GM12801 (cell line): ENCODE results near the gene MBD6.

Experiments
- TF ChIP-seq, protein P1 (sequence below): IDR thresholded peaks from one replicate; pipeline ENCODE4 v1.5.1; 2011; ENCODE audit warnings: control low read depth; ENCODE audit not compliant: insufficient read length; ENCODE audit errors: extremely low read depth

Gene MBD6

DNA sequence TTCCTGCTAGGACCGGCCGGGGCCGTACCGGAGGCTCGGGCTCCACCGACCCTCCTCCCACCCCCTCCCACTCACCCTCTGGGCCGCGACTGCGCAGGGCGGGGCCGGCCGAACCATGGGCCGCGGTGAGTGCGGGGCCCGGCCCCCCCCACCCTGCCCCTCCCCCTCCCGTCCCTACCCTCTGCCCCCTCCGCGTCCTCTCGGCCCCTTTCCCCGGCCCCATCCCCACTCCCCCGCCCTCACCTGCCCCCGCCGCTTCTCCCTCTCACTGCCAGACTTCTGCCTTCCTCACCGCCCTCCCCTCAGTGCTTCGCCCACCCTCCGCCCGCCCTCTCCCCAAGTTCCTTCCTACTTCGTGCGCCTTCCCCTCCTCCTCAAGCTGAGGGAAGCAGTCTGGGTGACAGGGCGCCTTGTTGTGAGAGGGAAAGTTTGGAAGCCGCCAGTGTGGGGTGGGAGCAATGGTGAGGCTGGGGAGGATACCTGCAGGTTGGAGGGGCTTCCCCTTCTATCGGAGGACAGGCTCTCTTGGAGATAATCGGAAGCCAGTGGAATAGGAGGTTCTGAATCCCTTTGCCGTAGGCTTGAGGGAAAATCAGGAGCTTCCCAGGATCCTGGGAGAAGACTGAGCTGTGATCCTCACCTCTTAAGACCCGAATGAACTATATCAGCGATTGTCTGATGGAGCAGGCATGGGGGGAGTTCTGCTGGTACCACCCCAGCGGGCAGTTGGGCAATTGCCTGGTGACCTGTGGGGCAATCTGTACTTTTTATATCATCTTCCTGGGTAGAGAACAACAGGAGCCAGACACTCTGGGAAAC, 472 bp downstream of the MBD6 start:
- TF ChIP-seq, protein P1, sequence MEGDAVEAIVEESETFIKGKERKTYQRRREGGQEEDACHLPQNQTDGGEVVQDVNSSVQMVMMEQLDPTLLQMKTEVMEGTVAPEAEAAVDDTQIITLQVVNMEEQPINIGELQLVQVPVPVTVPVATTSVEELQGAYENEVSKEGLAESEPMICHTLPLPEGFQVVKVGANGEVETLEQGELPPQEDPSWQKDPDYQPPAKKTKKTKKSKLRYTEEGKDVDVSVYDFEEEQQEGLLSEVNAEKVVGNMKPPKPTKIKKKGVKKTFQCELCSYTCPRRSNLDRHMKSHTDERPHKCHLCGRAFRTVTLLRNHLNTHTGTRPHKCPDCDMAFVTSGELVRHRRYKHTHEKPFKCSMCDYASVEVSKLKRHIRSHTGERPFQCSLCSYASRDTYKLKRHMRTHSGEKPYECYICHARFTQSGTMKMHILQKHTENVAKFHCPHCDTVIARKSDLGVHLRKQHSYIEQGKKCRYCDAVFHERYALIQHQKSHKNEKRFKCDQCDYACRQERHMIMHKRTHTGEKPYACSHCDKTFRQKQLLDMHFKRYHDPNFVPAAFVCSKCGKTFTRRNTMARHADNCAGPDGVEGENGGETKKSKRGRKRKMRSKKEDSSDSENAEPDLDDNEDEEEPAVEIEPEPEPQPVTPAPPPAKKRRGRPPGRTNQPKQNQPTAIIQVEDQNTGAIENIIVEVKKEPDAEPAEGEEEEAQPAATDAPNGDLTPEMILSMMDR = no peak

DNA sequence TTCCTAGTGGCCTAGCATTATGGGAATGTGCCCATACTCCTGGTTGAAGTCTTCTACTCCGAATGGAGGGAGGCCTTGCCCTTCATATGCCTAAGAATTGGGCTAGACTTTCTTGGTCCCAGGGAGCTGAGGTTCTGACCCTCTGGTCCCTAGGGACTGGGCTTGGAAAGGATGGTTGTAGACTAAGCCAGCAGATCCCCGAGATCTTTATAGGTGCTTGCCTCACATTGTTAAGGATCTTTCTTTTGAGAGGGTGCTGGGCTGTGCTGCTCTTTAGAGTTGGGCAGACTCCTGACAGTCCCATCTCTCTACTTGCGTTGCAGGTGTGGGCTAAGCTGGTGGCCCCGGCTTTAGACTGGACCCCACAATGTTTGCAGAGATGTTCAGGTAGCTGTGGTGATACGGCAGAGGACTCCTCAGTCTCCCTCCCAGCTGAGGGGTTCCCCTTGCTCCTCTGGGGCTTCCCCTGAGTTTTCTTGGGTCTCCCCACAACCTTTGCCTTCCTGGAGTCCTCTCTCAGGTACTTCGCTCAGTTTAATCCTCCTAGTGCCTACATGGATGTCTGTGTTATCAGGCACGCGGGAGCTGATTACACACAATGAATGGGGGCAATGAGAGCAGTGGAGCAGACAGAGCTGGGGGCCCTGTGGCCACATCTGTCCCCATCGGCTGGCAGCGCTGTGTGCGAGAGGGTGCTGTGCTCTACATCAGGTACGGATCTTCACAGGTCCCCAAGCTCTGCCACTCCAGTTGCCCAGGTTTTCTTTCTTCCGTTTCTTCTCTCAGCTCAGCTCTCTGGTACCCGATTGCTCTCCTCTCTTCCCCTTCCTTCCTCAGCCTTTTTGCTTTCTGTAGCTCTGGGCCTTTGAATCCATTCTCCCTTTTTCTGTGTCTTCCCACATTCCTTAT, 1.3 kb downstream of the MBD6 start:
- TF ChIP-seq, protein P1 = no peak

DNA sequence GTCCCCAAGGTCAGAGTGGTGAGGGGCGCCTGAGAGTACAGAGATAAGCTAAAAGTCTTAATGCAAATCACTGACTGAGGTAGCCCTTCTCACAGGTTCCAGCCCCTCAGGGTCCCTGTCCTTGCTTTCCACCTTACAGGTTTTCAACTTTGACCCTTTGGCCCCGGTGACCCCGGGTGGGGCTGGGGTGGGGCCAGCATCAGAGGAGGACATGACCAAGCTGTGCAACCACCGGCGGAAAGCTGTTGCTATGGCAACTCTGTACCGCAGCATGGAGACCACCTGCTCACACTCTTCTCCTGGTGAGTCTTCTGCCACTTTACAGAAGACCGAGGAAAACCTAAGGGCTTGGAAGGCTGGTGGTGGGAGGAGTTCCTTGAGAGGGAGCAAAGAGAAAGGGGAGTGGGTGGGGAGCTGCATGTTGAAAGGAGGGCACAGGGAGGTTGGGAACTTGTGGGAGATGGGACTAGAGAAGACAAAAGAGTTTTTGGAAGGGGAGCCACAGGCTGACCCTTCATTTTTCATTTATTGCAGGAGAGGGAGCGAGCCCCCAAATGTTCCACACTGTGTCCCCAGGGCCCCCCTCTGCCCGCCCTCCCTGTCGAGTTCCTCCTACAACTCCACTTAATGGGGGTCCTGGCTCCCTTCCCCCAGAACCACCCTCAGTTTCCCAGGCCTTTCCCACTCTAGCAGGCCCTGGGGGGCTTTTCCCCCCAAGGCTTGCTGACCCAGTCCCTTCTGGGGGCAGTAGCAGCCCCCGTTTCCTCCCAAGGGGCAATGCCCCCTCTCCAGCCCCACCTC, 2.4 kb downstream of the MBD6 start:
- TF ChIP-seq, protein P1 = no peak

DNA sequence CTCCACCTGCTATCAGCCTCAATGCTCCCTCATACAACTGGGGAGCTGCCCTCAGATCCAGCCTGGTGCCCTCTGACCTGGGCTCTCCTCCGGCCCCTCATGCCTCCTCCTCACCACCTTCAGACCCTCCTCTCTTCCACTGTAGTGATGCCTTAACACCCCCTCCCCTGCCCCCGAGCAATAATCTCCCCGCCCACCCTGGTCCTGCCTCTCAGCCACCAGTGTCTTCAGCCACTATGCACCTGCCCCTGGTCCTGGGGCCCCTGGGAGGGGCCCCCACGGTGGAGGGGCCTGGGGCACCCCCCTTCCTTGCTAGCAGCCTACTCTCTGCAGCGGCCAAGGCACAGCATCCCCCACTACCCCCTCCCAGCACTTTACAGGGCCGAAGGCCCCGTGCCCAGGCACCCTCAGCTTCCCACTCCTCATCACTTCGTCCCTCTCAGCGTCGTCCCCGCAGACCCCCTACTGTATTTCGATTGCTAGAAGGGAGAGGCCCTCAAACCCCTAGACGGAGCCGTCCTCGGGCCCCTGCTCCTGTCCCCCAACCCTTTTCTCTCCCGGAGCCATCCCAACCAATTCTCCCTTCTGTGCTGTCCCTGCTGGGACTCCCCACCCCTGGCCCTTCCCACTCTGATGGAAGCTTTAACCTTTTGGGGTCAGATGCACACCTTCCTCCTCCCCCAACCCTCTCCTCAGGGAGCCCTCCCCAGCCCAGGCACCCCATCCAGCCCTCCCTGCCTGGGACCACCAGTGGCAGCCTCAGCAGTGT, 3.2 kb downstream of the MBD6 start:
- TF ChIP-seq, protein P1 = no peak

DNA sequence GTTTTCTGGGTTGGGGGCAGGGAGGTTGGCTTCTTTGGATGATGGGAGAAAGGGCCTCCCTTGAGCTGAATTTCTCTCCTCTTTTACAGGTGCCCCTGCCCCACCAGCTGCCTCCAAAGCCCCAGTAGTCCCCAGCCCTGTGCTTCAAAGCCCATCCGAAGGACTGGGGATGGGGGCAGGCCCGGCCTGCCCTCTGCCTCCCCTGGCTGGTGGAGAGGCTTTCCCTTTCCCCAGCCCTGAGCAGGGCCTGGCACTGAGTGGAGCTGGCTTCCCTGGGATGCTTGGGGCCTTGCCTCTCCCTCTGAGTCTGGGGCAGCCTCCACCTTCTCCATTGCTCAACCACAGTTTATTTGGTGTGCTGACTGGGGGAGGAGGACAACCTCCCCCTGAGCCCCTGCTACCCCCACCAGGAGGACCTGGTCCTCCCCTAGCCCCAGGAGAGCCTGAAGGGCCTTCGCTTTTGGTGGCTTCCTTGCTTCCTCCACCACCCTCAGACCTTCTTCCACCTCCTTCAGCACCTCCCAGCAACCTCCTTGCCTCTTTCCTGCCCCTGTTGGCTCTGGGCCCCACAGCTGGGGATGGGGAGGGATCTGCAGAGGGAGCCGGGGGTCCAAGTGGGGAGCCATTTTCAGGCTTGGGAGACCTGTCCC, 4.0 kb downstream of the MBD6 start:
- TF ChIP-seq, protein P1 = no peak

DNA sequence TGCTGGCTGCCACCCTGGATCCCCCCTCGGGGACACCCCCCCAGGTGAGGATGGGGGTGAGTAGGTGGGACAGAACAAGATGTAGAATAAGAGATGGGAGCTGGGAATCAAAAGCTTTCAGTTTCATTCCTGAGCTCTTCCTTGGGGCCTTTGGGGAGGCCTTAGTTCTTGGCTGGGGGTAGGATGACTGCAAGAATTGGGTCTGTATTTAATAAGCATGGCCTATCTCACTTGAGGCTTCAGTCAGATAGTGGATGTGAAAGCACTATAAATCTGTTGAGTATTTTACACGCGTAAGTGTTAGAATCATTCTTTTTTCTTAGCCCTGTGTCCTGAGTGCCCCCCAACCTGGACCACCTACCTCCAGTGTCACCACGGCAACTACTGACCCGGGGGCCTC, 4.6 kb downstream of the MBD6 start:
- TF ChIP-seq, protein P1 = no peak
